Activated CD4-positive, alpha-beta memory T cell treated with anti-CD3 and anti-CD28 coated beads, Interleukin-2, amount 10 ng/mL, durations not matched to agents 7 days and 5 days (primary cell): ENCODE data around the gene CACNA1E. TPM values are rescaled to one million over a fixed set of nuclear protein-coding genes. Genes with fewer than 3 reads are reported as not detected.

Experiments
- CTCF ChIA-PET: fragments of 350-600 bp; sonication (Branson Sonifier 250); formaldehyde crosslinking; loops from one replicate; lab custom pipeline; 2021; ENCODE audit warnings: antibody characterized with exemption, inconsistent platforms; lab: Charles Lee
- POLR2A ChIA-PET: fragments of 350-600 bp; sonication (Branson Sonifier 250); formaldehyde crosslinking; loops from one replicate; lab custom pipeline; 2021; ENCODE audit warnings: antibody characterized with exemption; lab: Charles Lee
- DNase-seq: peaks from one replicate; pipeline ENCODE4 v3.0.0-alpha.2; 2020
- H3K27ac Mint-ChIP-seq: one replicate; pipeline ENCODE4 v1.8.0; 2021; ENCODE audit warnings: mild to moderate bottlenecking, mixed read lengths
- H3K27me3 Mint-ChIP-seq: one replicate; pipeline ENCODE4 v1.8.0; 2021; ENCODE audit warnings: mixed read lengths
- H3K36me3 Mint-ChIP-seq: one replicate; pipeline ENCODE4 v1.8.0; 2021; ENCODE audit warnings: low read depth, mixed read lengths
- H3K4me1 Mint-ChIP-seq: one replicate; pipeline ENCODE4 v1.8.0; 2021; ENCODE audit warnings: mixed read lengths
- H3K4me3 Mint-ChIP-seq: one replicate; pipeline ENCODE4 v1.8.0; 2021; ENCODE audit warnings: mild to moderate bottlenecking, mixed read lengths
- H3K9me3 Mint-ChIP-seq: one replicate; pipeline ENCODE4 v1.8.0; 2021; ENCODE audit warnings: mixed read lengths
- total RNA-seq, 2 experiments: library from RNA; stranded (reverse); gene quantifications; one replicate each; pipeline ENCODE4 v1.2.3, GENCODE V29; 2021

Gene CACNA1E
- total RNA-seq, 2 experiments from 2014 or later: not detected

GRCh38 chr1:181490276-181490675 lies 7.0 kb downstream of the CACNA1E start:
- H3K27ac Mint-ChIP-seq: no peak overlapping the region
- H3K27me3 Mint-ChIP-seq: peaks cover 70% of the 10 kb centered on the region
- peaks cover 3% of the 10 kb centered on the region for H3K4me1 Mint-ChIP-seq
- POLR2A ChIA-PET: no interaction called here
- DNase-seq: no peak
- H3K36me3 Mint-ChIP-seq: no peaks in the 10 kb centered on the region
- no peaks in the 10 kb centered on the region for H3K9me3 Mint-ChIP-seq
- CTCF ChIA-PET: no interaction called here
- H3K4me3 Mint-ChIP-seq: no peak overlapping the region

DNA sequence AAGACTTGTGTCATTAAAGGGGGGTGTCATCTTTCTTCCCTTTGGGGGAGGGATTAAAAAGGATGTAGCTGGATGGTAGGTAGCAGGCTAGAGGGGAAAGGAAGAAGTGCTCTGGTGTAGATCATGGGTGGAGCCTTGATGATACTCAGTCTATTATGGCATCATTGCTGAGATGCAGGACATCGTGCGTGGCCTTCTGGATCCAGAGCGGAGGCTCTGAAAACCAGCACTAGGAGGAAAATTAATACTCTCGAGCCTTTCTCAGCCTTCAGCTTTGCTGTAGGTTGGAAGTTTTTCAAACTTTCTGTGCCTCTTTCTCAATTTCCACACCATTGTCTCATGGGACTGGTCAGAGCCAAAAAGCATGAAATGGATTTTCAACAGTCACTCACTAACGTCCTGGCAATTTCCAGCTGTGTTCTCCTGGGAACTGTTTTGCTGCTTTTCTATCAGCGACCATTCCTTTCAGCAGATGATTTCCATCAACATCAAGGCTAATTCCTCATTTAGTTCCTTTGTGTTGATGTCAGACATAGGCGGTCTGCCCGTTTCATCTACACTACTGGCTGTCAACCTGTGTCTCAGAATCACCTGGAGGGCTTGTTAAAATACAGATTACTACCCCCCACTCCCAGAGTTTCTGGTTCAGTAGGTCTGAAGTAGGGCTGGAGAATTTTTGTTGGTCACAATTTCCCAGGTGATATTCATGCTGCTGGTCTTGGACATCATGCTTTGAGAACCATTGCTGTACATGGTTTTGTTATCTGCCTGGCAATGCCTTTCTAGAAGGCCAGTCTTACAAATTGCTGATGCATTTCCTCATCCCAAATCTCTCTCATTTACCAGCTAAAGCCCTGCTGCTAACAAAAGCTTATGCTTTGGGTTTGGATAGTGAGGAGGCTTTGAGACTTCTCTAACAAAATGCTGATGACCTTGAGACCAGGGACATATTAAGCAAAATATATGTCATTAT lies 7.7 kb downstream of the CACNA1E start:
- Mint-ChIP-seq H3K27me3 (peaks cover 65% of the 10 kb centered on the region), H3K36me3 (no peaks in the 10 kb centered on the region), H3K9me3 (no peaks in the 10 kb centered on the region), H3K4me3 (no peak overlapping the region), H3K4me1 (peaks cover 3% of the 10 kb centered on the region), H3K27ac (no peak overlapping the region)
- CTCF ChIA-PET: no interaction called here
- no peak for DNase-seq
- POLR2A ChIA-PET: no interaction called here

DNA sequence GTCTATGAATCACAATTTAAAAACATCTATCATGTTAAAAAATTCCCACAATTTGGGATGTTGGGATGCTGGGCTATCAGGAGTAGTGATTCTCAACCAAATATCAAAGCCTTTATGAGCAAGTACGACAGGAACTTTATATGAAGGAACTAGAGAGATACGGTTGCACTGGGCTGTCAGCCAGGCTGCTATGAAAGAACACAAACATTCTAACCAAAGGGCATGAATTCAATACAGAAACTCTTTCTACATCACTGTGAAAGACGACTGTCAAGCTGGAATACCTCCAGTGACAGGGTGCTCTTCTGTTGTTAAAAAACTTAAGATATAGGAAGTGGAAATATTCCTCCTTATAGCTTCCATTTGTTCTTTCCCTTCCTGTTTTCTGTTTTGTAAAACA lies 9.8 kb downstream of the CACNA1E start:
- Mint-ChIP-seq H3K9me3 (no peaks in the 10 kb centered on the region), H3K4me1 (no peaks in the 10 kb centered on the region), H3K4me3 (no peak overlapping the region), H3K27ac (no peak overlapping the region), H3K36me3 (no peaks in the 10 kb centered on the region), H3K27me3 (peaks cover 56% of the 10 kb centered on the region)
- POLR2A ChIA-PET: no interaction called here
- no peak for DNase-seq
- CTCF ChIA-PET: interaction anchor here (1.9 kb wide), 1 partner anchor 14 kb away, joined by 5 read pairs; no protein-coding TSS in a partner anchor

DNA sequence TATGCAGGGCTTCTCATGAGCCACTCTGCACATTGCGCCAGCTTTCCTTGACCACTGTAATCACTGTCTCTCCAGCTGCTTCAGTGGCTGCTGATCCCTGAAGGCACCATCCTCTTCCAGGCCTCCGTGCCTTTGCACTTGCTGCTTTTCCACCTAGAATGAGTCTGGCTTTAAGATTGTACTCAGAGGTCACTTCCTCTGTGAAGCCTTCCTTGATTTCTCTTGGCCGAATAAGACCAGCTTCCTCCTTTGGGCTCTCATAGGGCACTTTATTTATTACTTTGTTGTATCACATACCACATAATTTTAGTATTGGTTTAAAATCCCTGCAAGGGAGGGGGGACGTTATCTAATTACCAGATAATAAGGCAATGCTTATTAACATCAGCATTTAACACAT lies 10.6 kb downstream of the CACNA1E start:
- CTCF ChIA-PET: interaction anchor here (1.9 kb wide), 1 partner anchor 15 kb away, joined by 5 read pairs; no protein-coding TSS in a partner anchor
- DNase-seq: no peak
- no peak overlapping the region for H3K4me3 Mint-ChIP-seq
- no peaks in the 10 kb centered on the region for H3K4me1 Mint-ChIP-seq
- no peaks in the 10 kb centered on the region for H3K9me3 Mint-ChIP-seq
- no peak overlapping the region for H3K27ac Mint-ChIP-seq
- POLR2A ChIA-PET: no interaction called here
- no peaks in the 10 kb centered on the region for H3K36me3 Mint-ChIP-seq
- H3K27me3 Mint-ChIP-seq: peaks cover 49% of the 10 kb centered on the region

DNA sequence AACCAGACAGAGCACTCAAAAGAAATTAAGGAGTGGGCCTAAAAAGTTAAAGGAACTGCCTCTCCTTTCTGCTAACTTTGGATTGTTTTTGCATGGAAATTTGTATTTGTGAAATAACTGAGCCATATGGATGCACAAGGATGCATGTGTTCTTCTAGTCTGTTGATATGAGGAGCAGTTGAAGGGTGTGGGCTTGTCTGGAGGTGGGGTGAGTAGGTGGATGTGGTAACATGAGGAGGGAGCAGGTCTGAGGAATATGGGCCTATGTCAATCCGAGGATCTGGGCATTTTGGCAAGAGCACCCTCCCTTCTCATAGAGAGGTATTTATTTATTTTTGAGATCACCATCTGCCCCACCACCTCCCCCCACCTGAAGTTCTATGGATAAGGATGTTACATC lies 13.4 kb downstream of the CACNA1E start:
- ChIA-PET POLR2A (no interaction called here), CTCF (no interaction called here)
- H3K27me3 Mint-ChIP-seq: peaks cover 47% of the 10 kb centered on the region
- H3K27ac Mint-ChIP-seq: no peak overlapping the region
- H3K9me3 Mint-ChIP-seq: no peaks in the 10 kb centered on the region
- H3K36me3 Mint-ChIP-seq: no peaks in the 10 kb centered on the region
- no peaks in the 10 kb centered on the region for H3K4me1 Mint-ChIP-seq
- DNase-seq: no peak
- no peak overlapping the region for H3K4me3 Mint-ChIP-seq

GRCh38 chr1:181497870-181498269 lies 14.6 kb downstream of the CACNA1E start:
- no peak overlapping the region for H3K27ac Mint-ChIP-seq
- no peak overlapping the region for H3K4me3 Mint-ChIP-seq
- no peaks in the 10 kb centered on the region for H3K4me1 Mint-ChIP-seq
- no peaks in the 10 kb centered on the region for H3K9me3 Mint-ChIP-seq
- H3K27me3 Mint-ChIP-seq: peaks cover 43% of the 10 kb centered on the region
- ChIA-PET CTCF (no interaction called here), POLR2A (no interaction called here)
- DNase-seq: no peak
- no peaks in the 10 kb centered on the region for H3K36me3 Mint-ChIP-seq

DNA sequence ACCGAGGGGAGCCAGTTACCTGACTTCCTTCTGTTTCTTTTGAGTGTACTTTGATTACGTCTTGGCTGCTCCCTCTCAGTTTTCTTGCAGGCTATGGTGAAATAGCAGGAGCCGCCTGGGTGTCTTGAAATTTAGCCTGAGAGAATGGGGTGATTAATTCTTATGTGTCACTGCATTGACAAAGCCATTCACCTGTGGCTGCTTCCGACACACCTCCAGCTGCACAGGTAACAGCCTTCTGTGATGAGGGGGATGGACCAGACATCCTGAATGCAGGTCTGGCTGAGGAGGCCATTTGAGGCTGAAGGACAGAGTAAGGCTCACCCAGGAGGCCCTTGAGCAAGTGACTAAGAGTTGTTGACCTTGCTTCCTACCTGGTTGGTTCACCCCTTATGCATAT lies 16.5 kb downstream of the CACNA1E start:
- H3K36me3 Mint-ChIP-seq: no peaks in the 10 kb centered on the region
- no peaks in the 10 kb centered on the region for H3K9me3 Mint-ChIP-seq
- no peak overlapping the region for H3K27ac Mint-ChIP-seq
- no peak for DNase-seq
- H3K4me3 Mint-ChIP-seq: no peak overlapping the region
- ChIA-PET POLR2A (no interaction called here), CTCF (no interaction called here)
- peaks cover 5% of the 10 kb centered on the region for H3K4me1 Mint-ChIP-seq
- peaks cover 36% of the 10 kb centered on the region for H3K27me3 Mint-ChIP-seq

GRCh38 chr1:181500636-181501035 lies 17.3 kb downstream of the CACNA1E start:
- no peak for DNase-seq
- H3K4me3 Mint-ChIP-seq: no peak overlapping the region
- peaks cover 8% of the 10 kb centered on the region for H3K4me1 Mint-ChIP-seq
- CTCF ChIA-PET: no interaction called here
- H3K27me3 Mint-ChIP-seq: peaks cover 33% of the 10 kb centered on the region
- POLR2A ChIA-PET: no interaction called here
- H3K9me3 Mint-ChIP-seq: no peaks in the 10 kb centered on the region
- no peaks in the 10 kb centered on the region for H3K36me3 Mint-ChIP-seq
- H3K27ac Mint-ChIP-seq: no peak overlapping the region

DNA sequence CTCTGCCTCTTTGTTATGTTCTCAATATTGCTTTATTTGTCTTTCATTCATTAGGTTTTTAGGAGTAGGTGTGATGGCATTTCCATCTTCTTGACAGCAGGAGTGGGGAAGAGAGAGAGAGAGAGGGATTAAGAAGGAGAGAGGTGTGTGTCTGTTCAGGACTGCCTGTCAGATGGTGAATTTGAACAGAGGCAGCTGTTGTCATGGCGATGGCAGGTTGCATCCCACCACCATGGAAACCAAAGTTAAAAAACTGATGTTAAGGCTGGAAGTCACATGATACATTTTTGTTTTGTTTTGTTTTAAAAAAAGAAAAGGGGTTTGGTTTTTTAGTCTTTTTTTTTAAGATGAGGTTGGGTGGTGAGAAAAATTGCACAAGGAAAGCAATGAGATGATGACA lies 18.3 kb downstream of the CACNA1E start:
- Mint-ChIP-seq H3K9me3 (no peaks in the 10 kb centered on the region), H3K36me3 (no peaks in the 10 kb centered on the region), H3K4me3 (no peak overlapping the region), H3K27ac (no peak overlapping the region), H3K4me1 (peaks cover 8% of the 10 kb centered on the region), H3K27me3 (peaks cover 28% of the 10 kb centered on the region)
- ChIA-PET CTCF (no interaction called here), POLR2A (no interaction called here)
- no peak for DNase-seq

DNA sequence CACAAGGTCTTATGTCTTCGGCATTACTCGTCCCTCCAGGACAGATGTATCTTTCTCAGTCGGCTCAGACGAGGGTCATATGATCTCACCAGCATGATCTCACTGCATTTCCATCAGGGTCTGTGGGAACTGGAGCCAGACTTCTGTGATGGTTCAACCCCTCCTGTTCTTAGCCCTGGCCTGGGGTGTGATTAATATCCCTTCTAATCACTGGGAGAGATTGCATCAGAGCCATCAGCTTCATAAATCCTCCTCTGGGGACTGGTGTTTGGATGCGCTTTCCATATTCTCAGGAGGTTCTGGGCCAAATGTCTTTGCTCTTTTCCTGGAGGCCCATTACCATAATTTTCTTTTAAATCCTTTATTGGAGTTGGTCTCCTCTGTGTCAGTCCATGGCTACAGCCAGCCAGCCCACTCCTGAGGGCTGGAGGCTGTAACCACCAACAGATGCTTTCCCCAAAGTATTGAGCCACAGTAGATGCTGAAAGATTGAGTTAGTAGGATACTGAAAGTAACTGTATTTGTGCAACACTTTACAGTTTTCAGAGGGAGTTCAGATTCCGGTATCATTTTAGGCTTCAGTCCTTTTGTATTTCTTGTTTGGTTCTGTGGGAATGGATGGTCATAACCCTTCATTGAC lies 20.0 kb downstream of the CACNA1E start:
- Mint-ChIP-seq H3K27ac (no peak overlapping the region), H3K9me3 (no peaks in the 10 kb centered on the region), H3K27me3 (peaks cover 21% of the 10 kb centered on the region), H3K4me1 (peaks cover 8% of the 10 kb centered on the region), H3K36me3 (no peaks in the 10 kb centered on the region), H3K4me3 (no peak overlapping the region)
- POLR2A ChIA-PET: no interaction called here
- CTCF ChIA-PET: no interaction called here
- no peak for DNase-seq

- ChIA-PET CTCF (interaction anchor here (1.4 kb wide), 1 partner anchor 25 kb away, joined by 7 read pairs; no protein-coding TSS in a partner anchor), POLR2A (no interaction called here)
- no peaks in the 10 kb centered on the region for H3K36me3 Mint-ChIP-seq
- peaks cover 21% of the 10 kb centered on the region for H3K27me3 Mint-ChIP-seq
- no peak overlapping the region for H3K27ac Mint-ChIP-seq
- H3K4me3 Mint-ChIP-seq: no peak overlapping the region
- H3K9me3 Mint-ChIP-seq: no peaks in the 10 kb centered on the region
- DNase-seq: no peak
- H3K4me1 Mint-ChIP-seq: peaks cover 8% of the 10 kb centered on the region
These were observed 21.1 kb downstream of the CACNA1E start for GRCh38 chr1:181504399-181504842.

DNA sequence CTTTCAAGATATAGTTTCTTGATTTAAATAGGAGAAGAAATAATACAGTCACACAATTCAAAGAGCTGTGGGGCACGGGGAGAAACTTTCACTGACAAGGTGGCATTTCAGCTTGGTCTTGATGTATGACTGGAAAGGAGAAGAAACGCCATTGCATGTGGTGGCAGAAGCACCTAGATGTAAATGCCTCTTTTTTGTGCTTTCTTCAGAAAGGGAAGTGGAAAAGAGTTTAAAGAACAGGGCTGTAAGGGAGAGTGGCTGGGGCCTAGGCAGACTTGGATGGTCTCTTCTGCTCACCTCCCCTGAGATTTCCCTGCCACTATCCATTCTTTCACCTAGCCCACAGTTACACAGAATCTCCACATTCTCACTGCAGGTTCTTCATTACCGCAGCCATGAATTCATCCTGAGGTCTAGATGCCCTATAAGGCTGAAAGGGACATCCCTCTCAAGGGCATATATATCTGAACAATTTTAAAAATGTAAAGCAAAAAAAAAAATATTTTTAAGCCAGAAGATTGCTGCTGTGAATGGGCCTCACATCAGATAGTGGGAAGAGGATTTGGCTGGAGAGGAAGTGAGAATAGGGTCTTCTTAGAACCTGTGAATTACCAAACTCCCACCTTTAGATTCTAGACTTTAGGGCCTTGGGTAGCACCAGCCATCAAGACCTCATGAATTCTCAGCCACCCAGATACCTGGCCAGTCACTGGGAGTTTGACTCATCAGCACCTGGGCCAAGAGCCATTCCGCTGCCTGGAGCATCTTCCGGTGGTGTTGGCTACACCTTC lies 23.4 kb downstream of the CACNA1E start:
- peaks cover 6% of the 10 kb centered on the region for H3K27me3 Mint-ChIP-seq
- ChIA-PET POLR2A (no interaction called here), CTCF (no interaction called here)
- no peak overlapping the region for H3K27ac Mint-ChIP-seq
- H3K36me3 Mint-ChIP-seq: no peaks in the 10 kb centered on the region
- H3K9me3 Mint-ChIP-seq: no peaks in the 10 kb centered on the region
- no peak overlapping the region for H3K4me3 Mint-ChIP-seq
- H3K4me1 Mint-ChIP-seq: peaks cover 8% of the 10 kb centered on the region
- DNase-seq: no peak
